Adrenal gland (tissue), 12 donors: ENCODE data around the gene SCFD2. TPM values are rescaled to one million over a fixed set of nuclear protein-coding genes. Genes with fewer than 3 reads are reported as not detected.
A peak's percentile ranks its signal among the peaks of the same experiment; 100 is the strongest.

Experiments
- DNase-seq, 7 donors: peaks; one replicate each; pipeline ENCODE4 v3.0.0-alpha.2; 2019 to 2020
- H3K27ac ChIP-seq, 5 donors: fragments of 200-600 bp; sonication (generic) in 4 of 5; 1 replicate in 3 of 5; 2 replicates in 2 of 5; pipeline versions ENCODE4 v1.5.1 to v1.8.0; 2016 to 2020; ENCODE audit warnings: mild to moderate bottlenecking in 1 of 5
- H3K27me3 ChIP-seq: fragments of 200-600 bp; 2 replicates; pipeline ENCODE4 v1.8.0; 2021
- H3K36me3 ChIP-seq, 2 donors: fragments of 200-600 bp; replicated peaks in 1 of 2; 1 replicate in 1 of 2; 2 replicates in 1 of 2; pipeline versions ENCODE4 v1.5.1 to v1.8.0; 2018 to 2022
- H3K4me1 ChIP-seq, 2 donors: fragments of 200-600 bp; replicated peaks in 1 of 2; 1 replicate in 1 of 2; 2 replicates in 1 of 2; pipeline versions ENCODE4 v1.5.1 to v1.8.0; 2018 to 2021
- H3K4me3 ChIP-seq, 4 donors: fragments of 200-600 bp; sonication (generic) in 3 of 4; one replicate each; pipeline ENCODE4 v1.5.1; 2016 to 2018
- H3K9me3 ChIP-seq, 3 donors: fragments of 200-600 bp; sonication (generic) in 1 of 3; replicated peaks in 1 of 3; 1 replicate in 2 of 3; 2 replicates in 1 of 3; pipeline versions ENCODE4 v1.5.1 to v1.8.0; 2016 to 2021
- CTCF ChIP-seq, 6 experiments: fragments of 450-650 bp in 4 of 6; fragments of 200-600 bp in 2 of 6; sonication (generic) in 1 of 6; IDR thresholded peaks; 1 replicate in 5 of 6; 2 replicates in 1 of 6; pipeline versions ENCODE4 v1.5.1 to v1.8.0; 2016 to 2021; ENCODE audit warnings: antibody characterized with exemption in 6 of 6, mild to moderate bottlenecking in 2 of 6, moderate library complexity in 1 of 6
- POLR2A ChIP-seq, 2 donors: fragments of 450-650 bp; IDR thresholded peaks; one replicate each; pipeline ENCODE4 v1.6.1; 2017; ENCODE audit warnings: antibody characterized with exemption in 2 of 2, mild to moderate bottlenecking in 2 of 2, moderate library complexity in 1 of 2
- WGBS, 4 donors: extraction: QIAGEN DNeasy Blood & Tissue Kit in 2 of 4; methylation state at CpG; one replicate each; pipeline versions ENCODE4 v1.1.5 to v1.1.7; 2013 to 2017; 5-methylcytosine and 5-hydroxymethylcytosine counted together
- intact Hi-C, 2 donors: fragments of 100-400 bp; cut with DNase I; formaldehyde crosslinking; loops; one replicate each; pipeline versions ENCODE4 v1.14.1 to v1.15.0; 2022 to 2023
- polyA plus RNA-seq, 3 donors: library from polyadenylated mRNA; stranded (reverse); fragments of 200-250 nt in 2 of 3; fragments of 350-450 nt in 1 of 3; fragmentation: Illumina TruSeq in 1 of 3; extraction: RNeasy Lipid Tissue Mini Kit (QIAGEN cat#74804) in 1 of 3; gene quantifications; one replicate each; pipeline ENCODE4 v1.2.3, GENCODE V29; 2013 to 2014
- total RNA-seq, 9 donors: library from RNA; depleted of rRNA in 4 of 9; stranded (reverse); fragments of >200 nt in 4 of 9; fragments of 120-200 nt in 1 of 9; fragmentation: NEBNext Ultra II Directional in 1 of 9; extraction: Animal tissue kit (Norgen Biotek cat#: 25700) in 1 of 9; gene quantifications; one replicate each; pipeline versions ENCODE4 v1.1.0 to v1.2.4, GENCODE V29; 2013 to 2023
- donor health status: healthy with polysubstance abuse.
- donor health status: Bipolar disorder and iron deficiency.
- donor health status: DM: yes; HTN: yes; CAD: no.
- donor health status: DM: no; HTN: no; CAD: no.
- donor health status: DM: no; HTN: no; CAD: no.
- donor health status: DM: yes; HTN: yes; CAD: no.

SCFD2 gene
- total and polyA plus RNA-seq, 12 donors: 5.2 to 34.9 (median 23.4) TPM

GRCh38 chr4:52919461-52919860 lies 446.4 kb downstream of the SCFD2 start:
- WGBS, 4 donors: 95 to 100% (median 96%) methylated on average over 2 of the region's 2 CpGs
- Histone ChIP-seq H3K27ac (no peak overlapping the region), H3K4me3 (no peak overlapping the region), H3K36me3 (no peaks in the 10 kb centered on the region), H3K4me1 (peaks cover 3 to 4% of the 10 kb centered on the region in 2 donors), H3K27me3 (no peaks in the 10 kb centered on the region), H3K9me3 (no peaks in the 10 kb centered on the region)
- no peak for DNase-seq
- intact Hi-C loops: no loop called here
- TF ChIP-seq CTCF (IDR thresholded peaks at IDR 0.05) (no peak), POLR2A (IDR thresholded peaks at IDR 0.05) (no peak)

- peaks cover 18 to 21% of the 10 kb centered on the region in 2 donors for H3K4me1 ChIP-seq
- H3K27me3 ChIP-seq: no peaks in the 10 kb centered on the region
- no peak overlapping the region for H3K4me3 ChIP-seq
- no peaks in the 10 kb centered on the region for H3K36me3 ChIP-seq
- intact Hi-C loops: no loop called here
- WGBS, 4 donors: 95 to 97% (median 96%) methylated on average over 5 of the region's 5 CpGs
- H3K9me3 ChIP-seq: no peaks in the 10 kb centered on the region
- DNase-seq: no peak
- TF ChIP-seq CTCF (IDR thresholded peaks at IDR 0.05) (no peak), POLR2A (IDR thresholded peaks at IDR 0.05) (no peak)
- H3K27ac ChIP-seq: no peak overlapping the region
These were observed 448.0 kb downstream of the SCFD2 start for GRCh38 chr4:52917817-52918216.

DNA sequence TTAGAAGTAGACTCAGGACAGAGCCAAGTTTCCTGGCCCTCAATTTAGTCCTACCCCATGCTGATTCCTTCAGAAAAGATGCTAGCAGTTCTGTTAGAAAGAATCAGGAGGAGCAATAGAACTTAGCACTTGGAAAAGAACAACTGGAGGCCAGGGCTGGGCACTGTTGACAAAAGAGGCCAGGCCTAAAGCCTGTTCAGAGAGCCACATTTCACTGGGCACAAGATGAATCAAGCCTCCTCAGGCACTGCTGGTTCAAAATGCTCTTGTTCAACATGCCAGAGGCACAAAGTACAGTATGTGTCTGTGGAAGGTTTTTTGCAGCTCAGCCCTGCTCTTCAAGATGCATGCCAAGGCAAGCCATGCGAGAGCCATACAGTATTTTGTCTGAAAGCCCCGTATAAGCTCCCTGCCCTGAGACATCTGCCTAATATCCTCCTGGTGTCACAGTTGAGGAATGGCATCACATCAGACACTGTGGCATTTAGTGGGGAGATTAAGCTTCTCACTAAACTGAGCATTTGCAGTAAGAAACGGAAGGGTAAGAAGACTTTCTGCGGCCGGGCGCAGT lies 450.0 kb downstream of the SCFD2 start:
- intact Hi-C loops: no loop called here

DNA sequence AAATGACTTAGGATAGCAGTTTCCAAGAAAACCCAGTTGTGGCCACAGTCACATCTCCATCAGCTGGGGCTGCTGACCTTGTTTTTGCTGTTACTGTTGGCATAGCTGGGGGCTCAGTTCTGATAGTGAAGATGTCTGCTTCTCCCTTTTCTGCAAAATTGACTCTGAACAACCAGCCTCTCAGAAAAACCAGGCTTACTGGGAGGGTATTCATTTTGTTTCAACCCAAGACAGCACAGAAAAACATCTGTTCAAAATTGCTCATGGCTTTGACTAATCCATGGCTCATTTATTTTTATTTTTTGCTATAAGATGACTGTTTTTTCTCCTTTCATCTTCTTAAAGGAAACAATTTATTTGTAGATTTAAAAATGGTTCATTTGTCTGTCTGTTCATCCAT lies 450.7 kb downstream of the SCFD2 start:
- no peak for DNase-seq
- intact Hi-C loops: no loop called here
- H3K9me3 ChIP-seq: no peaks in the 10 kb centered on the region
- H3K36me3 ChIP-seq: no peaks in the 10 kb centered on the region
- H3K4me3 ChIP-seq: no peak overlapping the region
- H3K4me1 ChIP-seq: peaks cover 27 to 31% of the 10 kb centered on the region in 2 donors
- peak overlapping the region in 1 of 5 donors; percentile 84 for H3K27ac ChIP-seq
- H3K27me3 ChIP-seq: no peaks in the 10 kb centered on the region
- TF ChIP-seq POLR2A (IDR thresholded peaks at IDR 0.05) (no peak), CTCF (IDR thresholded peaks at IDR 0.05) (no peak)

More for the DNA sequence above, 450.0 kb downstream of the SCFD2 start:
- H3K4me1 ChIP-seq: peaks cover 27 to 31% of the 10 kb centered on the region in 2 donors
- no peak overlapping the region for H3K27ac ChIP-seq
- 88 to 97% (median 96%) methylated on average over 3 to 6 of the region's 6 CpGs for WGBS, 4 donors
- no peak overlapping the region for H3K4me3 ChIP-seq
- DNase-seq: no peak
- TF ChIP-seq POLR2A (IDR thresholded peaks at IDR 0.05): no peak
- no peaks in the 10 kb centered on the region for H3K36me3 ChIP-seq
- no peaks in the 10 kb centered on the region for H3K9me3 ChIP-seq
- H3K27me3 ChIP-seq: no peaks in the 10 kb centered on the region

DNA sequence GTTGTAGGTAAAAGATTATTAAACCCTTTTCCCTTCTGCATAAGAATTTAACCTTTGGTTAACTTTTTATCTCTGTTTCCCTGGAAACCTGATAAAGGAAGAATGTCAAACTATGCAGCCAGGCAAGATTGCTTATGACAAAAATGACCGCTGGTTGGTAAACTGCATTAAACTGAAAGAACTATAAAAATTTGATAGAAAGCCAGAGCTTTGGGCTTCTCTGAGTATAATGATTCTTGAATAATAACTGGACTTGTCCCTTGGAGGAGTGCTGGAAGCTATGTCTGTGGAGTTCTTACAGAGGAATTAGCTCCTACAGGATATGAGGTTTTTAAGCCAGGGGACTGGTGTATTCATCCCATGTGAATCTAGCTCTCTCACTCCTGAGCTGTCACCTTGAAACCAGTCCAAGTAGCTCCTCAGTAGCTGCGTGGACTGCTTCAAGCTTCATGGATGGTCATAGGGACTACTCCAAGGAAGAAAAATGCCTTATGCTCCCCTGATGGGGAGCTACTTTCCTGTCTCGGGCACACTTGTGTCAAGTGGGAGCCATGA lies 451.7 kb downstream of the SCFD2 start:
- Histone ChIP-seq H3K4me3 (no peak overlapping the region), H3K4me1 (peaks cover 27 to 31% of the 10 kb centered on the region in 2 donors), H3K36me3 (no peaks in the 10 kb centered on the region), H3K9me3 (no peaks in the 10 kb centered on the region), H3K27ac (peak overlapping the region; percentile 48 to 84 (median 56)), H3K27me3 (no peaks in the 10 kb centered on the region)
- intact Hi-C loops: no loop called here
- peak; percentile 54 to 84 (median 73) for DNase-seq
- peak in 1 of 2 donors; percentile 49 for TF ChIP-seq POLR2A (IDR thresholded peaks at IDR 0.05)
- no peak for TF ChIP-seq CTCF (IDR thresholded peaks at IDR 0.05)
- 29 to 40% (median 34%) methylated on average over 3 of the region's 3 CpGs for WGBS, 4 donors
